ENCODE data around the gene IL17C. TPM values are rescaled to one million over a fixed set of nuclear protein-coding genes. Genes with fewer than 3 reads are reported as not detected.
A peak's percentile ranks its signal among the peaks of the same experiment; 100 is the strongest.

IL17C gene
- total and polyA plus RNA-seq, 9 of the 15 experiments (the other 6 are each of a cell fraction or from before 2014, with no cell fraction given) = not detected

GRCh38 chr16:88631920-88632586, 6.3 kb upstream of the IL17C start:
- Histone ChIP-seq H3K9me3 (replicated peaks; ENCODE audit: control insufficient read depth, insufficient read depth, low read depth, low read length) (no peaks in the 10 kb centered on the region), H3K4me2 (ENCODE audit: insufficient read depth, low read length) (no peak overlapping the region), H3K9me1 (ENCODE audit: control insufficient read depth, insufficient read depth, low read length) (no peaks in the 10 kb centered on the region), H3K9ac (ENCODE audit: insufficient read depth in 1 of 2, low read depth in 2 of 2, low read length in 2 of 2) (no peak overlapping the region; a peak in 1 of 4 replicates), H3K27ac (ENCODE audit: extremely low read depth, low read depth, low read length) (no peak overlapping the region), H3K4me1 (replicated peaks in 1 of 2; ENCODE audit: control insufficient read depth in 2 of 2, insufficient read depth in 2 of 2, low read length in 2 of 2) (peaks cover 26 to 71% of the 10 kb centered on the region in 2 experiments), H3K79me2 (ENCODE audit: control insufficient read depth, insufficient read depth, low read length) (no peaks in the 10 kb centered on the region), H3K4me3 (no peak overlapping the region), H4K20me1 (replicated peaks; ENCODE audit: control insufficient read depth, insufficient read depth, low read length) (peaks cover 16% of the 10 kb centered on the region; the same call in 1 of the 2 replicates), H3K27me3 (ENCODE audit: control insufficient read depth in 2 of 2, insufficient read depth in 2 of 2, low read length in 2 of 2) (no peaks in the 10 kb centered on the region), H3K36me3 (ENCODE audit: control insufficient read depth, insufficient read depth, low read length) (peaks cover 61% of the 10 kb centered on the region), H2AFZ (ENCODE audit: low read depth, low read length) (no peak overlapping the region)
- FAIRE-seq (no peak), DNase-seq (ENCODE audit: extremely low read depth in 1 of 4, low spot score in 3 of 4) (no peak), ATAC-seq (no peak)
- TF ChIP-seq ZNF277 (CRISPR knock-in tag; IDR thresholded peaks at IDR 0.05; ENCODE audit: borderline replicate concordance) (no peak), POLR2G (IDR thresholded peaks at IDR 0.05; ENCODE audit: low read depth, low read length) (peak; percentile 50; the same call in 1 of the 2 replicates), THRAP3 (IDR thresholded peaks at IDR 0.05; ENCODE audit: borderline replicate concordance) (no peak), ZNF282 (CRISPR knock-in tag; IDR thresholded peaks at IDR 0.05) (no peak), RBM22 (IDR thresholded peaks at IDR 0.05; ENCODE audit: low read depth, low read length, poor library complexity, severe bottlenecking) (peak; percentile 68), ARID1B (IDR thresholded peaks at IDR 0.05) (no peak), HMGN3 (IDR thresholded peaks at IDR 0.05; ENCODE audit: borderline replicate concordance, extremely low read depth, insufficient read length, low read depth, low read length) (peak; percentile 30)
- in situ Hi-C loops (cut with MboI) (no loop called here), intact Hi-C loops (cut with micrococcal nuclease) (no loop called here)
- no TSS peak for BruUV-seq (replicated peaks)
- POLR2A ChIA-PET = interaction anchor here (0.8 to 1.1 kb wide), 2 partner anchors 15 to 80 kb away, joined by 3 to 4 read pairs; no protein-coding TSS in a partner anchor
- CTCF ChIA-PET (ENCODE audit: low intra/inter-chr PET ratio) = no interaction called here
- 81% methylated on average over 28 of the region's 30 CpGs for WGBS (ENCODE audit: insufficient coverage, low coverage, missing lambda C conversion rate)

Measured in K562 (cell line).